OCI-LY1 (cell line): ENCODE results near the gene ADPGK.

Experiments used
- CTCF ChIP-seq: fragments of 200-600 bp; sonication (generic), shearing (Covaris generic); IDR thresholded peaks from 2 replicates; pipeline ENCODE4 v1.5.1; 2017; ENCODE audit warnings: mild to moderate bottlenecking, antibody characterized with exemption, low read length, moderate library complexity, mixed read lengths
- EZH2 ChIP-seq: fragments of 200-600 bp; sonication (generic), shearing (Covaris generic); IDR thresholded peaks from 2 replicates; pipeline ENCODE4 v1.8.0; 2017; ENCODE audit warnings: borderline replicate concordance, mixed run types, mild to moderate bottlenecking, antibody characterized with exemption, low read length, moderate library complexity, mixed read lengths

- TF ChIP-seq CTCF = no peak
- no peak for TF ChIP-seq EZH2
Observed at GRCh38 chr15:72774696-72775383, 8.7 kb downstream of the ADPGK start.
